Measurements from ENCODE around the gene PRDM11.

The PRDM11 gene

DNA sequence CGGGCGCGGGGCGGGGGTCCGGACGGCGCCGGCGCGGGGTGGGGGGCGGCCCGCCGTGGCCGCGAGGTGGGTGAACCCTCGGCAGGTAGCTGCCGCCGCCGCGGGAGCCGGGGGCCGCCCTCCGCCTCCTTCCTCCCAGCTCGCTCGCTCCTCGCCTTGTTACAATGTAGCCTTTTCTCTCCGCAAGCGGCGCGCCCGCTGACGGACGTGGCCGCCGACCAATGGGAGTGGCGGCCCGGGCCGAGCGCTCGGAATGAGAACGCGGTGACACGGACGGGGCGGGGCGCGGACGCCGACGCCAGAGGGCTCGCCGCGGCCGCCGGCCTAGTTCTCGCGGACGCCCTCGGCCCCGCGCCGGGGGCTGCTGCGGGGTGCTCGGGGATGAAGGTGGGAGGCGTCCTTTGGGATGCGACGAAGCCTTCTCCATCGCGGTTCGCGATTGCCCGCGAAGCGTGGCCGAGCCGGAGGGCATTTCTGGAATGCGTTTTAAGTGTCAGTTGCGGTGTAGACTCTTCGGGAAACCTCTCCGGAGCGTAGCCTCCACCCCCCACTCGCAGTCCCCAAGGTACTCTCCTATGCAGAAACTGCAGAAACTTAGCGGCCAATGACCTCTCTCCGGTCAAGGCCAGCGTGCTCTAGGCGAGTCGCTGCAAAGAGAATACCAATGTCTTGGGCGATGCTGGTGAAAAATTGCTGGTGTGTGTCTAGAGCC is 734 bp downstream of the PRDM11 start:
- H3K4me1 Mint-ChIP-seq = peaks cover 32 to 46% of the 10 kb centered on the region in 2 donors
- DNase-seq = peak; percentile 93

GRCh38 chr11:45147891-45148675 is 1.6 kb downstream of the PRDM11 start:
- H3K4me1 Mint-ChIP-seq = peaks cover 37 to 56% of the 10 kb centered on the region in 2 donors

More for the DNA sequence above, 734 bp downstream of the PRDM11 start:
- H3K27ac Mint-ChIP-seq = peak overlapping the region; percentile 95
- ATAC-seq (replicated peaks) = peak; percentile 98
- H3K9me3 Mint-ChIP-seq = no peaks in the 10 kb centered on the region
- H3K36me3 Mint-ChIP-seq = peaks cover 5 to 17% of the 10 kb centered on the region in 2 donors
- H3K27me3 Mint-ChIP-seq = peaks cover 15 to 26% of the 10 kb centered on the region in 2 donors
- H3K4me3 Mint-ChIP-seq = peak overlapping the region; percentile 93 to 98

GRCh38 chr11:45149483-45150056 is 3.1 kb downstream of the PRDM11 start:
- Mint-ChIP-seq H3K27me3 (peaks cover 7 to 8% of the 10 kb centered on the region in 2 donors), H3K4me3 (no peak overlapping the region), H3K27ac (no peak overlapping the region), H3K9me3 (no peaks in the 10 kb centered on the region), H3K36me3 (peaks cover 12 to 23% of the 10 kb centered on the region in 2 donors), H3K4me1 (peaks cover 37 to 61% of the 10 kb centered on the region in 2 donors)
- no peak for DNase-seq
- no peak for ATAC-seq (replicated peaks)

More at GRCh38 chr11:45147891-45148675, 1.6 kb downstream of the PRDM11 start:
- no peaks in the 10 kb centered on the region for H3K9me3 Mint-ChIP-seq
- peak overlapping the region; percentile 93 to 98 for H3K4me3 Mint-ChIP-seq
- H3K27me3 Mint-ChIP-seq = peaks cover 15 to 19% of the 10 kb centered on the region in 2 donors
- peak overlapping the region; percentile 95 for H3K27ac Mint-ChIP-seq
- no peak for DNase-seq
- peaks cover 12 to 23% of the 10 kb centered on the region in 2 donors for H3K36me3 Mint-ChIP-seq
- ATAC-seq (replicated peaks) = no peak

DNA sequence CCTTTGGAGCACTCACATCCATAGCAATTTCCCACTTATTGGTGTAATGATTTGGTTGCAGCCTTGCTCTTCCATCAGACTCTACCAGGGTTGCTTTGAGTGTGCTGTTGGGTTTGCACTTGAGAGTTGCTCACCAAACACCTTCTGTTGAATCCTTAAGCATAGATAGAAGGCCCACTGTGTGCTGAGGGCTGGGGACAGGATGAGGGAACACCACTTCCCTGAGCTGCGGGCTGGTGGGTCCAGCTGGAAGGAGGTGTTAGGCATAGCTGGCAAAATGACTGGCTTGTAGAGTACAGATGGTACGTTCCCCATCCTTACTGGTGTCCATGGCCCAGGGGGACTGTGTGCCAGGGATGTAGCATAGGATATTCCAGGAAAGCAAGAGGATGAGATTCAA is 3.9 kb downstream of the PRDM11 start:
- Mint-ChIP-seq H3K9me3 (no peaks in the 10 kb centered on the region), H3K36me3 (peaks cover 12 to 23% of the 10 kb centered on the region in 2 donors), H3K27ac (no peak overlapping the region), H3K4me3 (no peak overlapping the region), H3K27me3 (peaks cover 5 to 7% of the 10 kb centered on the region in 2 donors), H3K4me1 (peaks cover 41 to 65% of the 10 kb centered on the region in 2 donors)
- DNase-seq = no peak
- no peak for ATAC-seq (replicated peaks)

- Mint-ChIP-seq H3K4me1 (peaks cover 43 to 59% of the 10 kb centered on the region in 2 donors), H3K27me3 (peaks cover 0 to under 1% of the 10 kb centered on the region in 2 donors), H3K9me3 (no peaks in the 10 kb centered on the region), H3K4me3 (no peak overlapping the region), H3K36me3 (peaks cover 12 to 25% of the 10 kb centered on the region in 2 donors), H3K27ac (no peak overlapping the region)
- ATAC-seq (replicated peaks) (no peak), DNase-seq (no peak)
Observed at GRCh38 chr11:45150943-45151342, 4.5 kb downstream of the PRDM11 start.

GRCh38 chr11:45151362-45151982 is 5.0 kb downstream of the PRDM11 start:
- Mint-ChIP-seq H3K4me1 (peaks cover 43 to 58% of the 10 kb centered on the region in 2 donors), H3K36me3 (peaks cover 16 to 30% of the 10 kb centered on the region in 2 donors), H3K27ac (no peak overlapping the region), H3K4me3 (no peak overlapping the region), H3K9me3 (no peaks in the 10 kb centered on the region), H3K27me3 (no peaks in the 10 kb centered on the region)
- DNase-seq (no peak), ATAC-seq (replicated peaks) (no peak)

- peaks cover 48 to 66% of the 10 kb centered on the region in 2 donors for H3K4me1 Mint-ChIP-seq
- H3K27ac Mint-ChIP-seq = no peak overlapping the region
Observed at GRCh38 chr11:45152740-45153595, 6.5 kb downstream of the PRDM11 start.

GRCh38 chr11:45154276-45154675 is 7.8 kb downstream of the PRDM11 start:
- H3K9me3 Mint-ChIP-seq = no peaks in the 10 kb centered on the region
- peaks cover 48 to 66% of the 10 kb centered on the region in 2 donors for H3K4me1 Mint-ChIP-seq
- H3K27me3 Mint-ChIP-seq = no peaks in the 10 kb centered on the region
- H3K36me3 Mint-ChIP-seq = peaks cover 20 to 30% of the 10 kb centered on the region in 2 donors
- H3K27ac Mint-ChIP-seq = no peak overlapping the region
- DNase-seq (no peak), ATAC-seq (replicated peaks) (no peak)
- H3K4me3 Mint-ChIP-seq = no peak overlapping the region

More at GRCh38 chr11:45152740-45153595, 6.5 kb downstream of the PRDM11 start:
- ATAC-seq (replicated peaks) (no peak), DNase-seq (no peak)
- H3K27me3 Mint-ChIP-seq = no peaks in the 10 kb centered on the region
- peaks cover 24 to 36% of the 10 kb centered on the region in 2 donors for H3K36me3 Mint-ChIP-seq
- no peaks in the 10 kb centered on the region for H3K9me3 Mint-ChIP-seq
- no peak overlapping the region for H3K4me3 Mint-ChIP-seq

DNA sequence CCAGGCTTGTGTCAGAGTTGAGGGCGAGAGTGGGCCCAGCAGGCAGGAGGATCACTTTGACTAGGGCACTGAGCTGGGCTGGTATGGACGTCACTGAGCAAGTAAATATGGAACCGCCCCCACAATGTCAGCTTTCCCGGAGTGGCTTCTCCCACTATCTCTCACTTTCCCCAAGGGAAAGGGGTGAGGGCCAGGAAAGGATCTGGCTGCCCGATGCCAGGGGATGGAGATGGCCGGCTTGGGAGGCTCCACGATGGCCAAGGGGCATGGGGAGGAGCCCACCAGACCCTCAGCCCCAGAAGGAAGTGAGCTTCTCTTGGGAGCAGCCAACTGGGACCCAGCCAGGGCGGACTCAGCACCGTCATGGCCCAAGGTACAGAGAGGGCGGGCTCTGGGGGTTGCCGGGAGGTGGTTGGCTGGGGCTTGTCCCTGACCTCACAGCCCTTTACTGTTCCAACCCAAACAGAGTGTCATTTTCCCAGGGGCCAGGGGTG is 8.7 kb downstream of the PRDM11 start:
- Mint-ChIP-seq H3K4me3 (no peak overlapping the region), H3K27me3 (no peaks in the 10 kb centered on the region), H3K4me1 (peaks cover 48 to 71% of the 10 kb centered on the region in 2 donors), H3K36me3 (peaks cover 20 to 26% of the 10 kb centered on the region in 2 donors), H3K27ac (no peak overlapping the region), H3K9me3 (no peaks in the 10 kb centered on the region)
- no peak for DNase-seq
- ATAC-seq (replicated peaks) = peak in 1 of 2 donors; percentile 19

- Mint-ChIP-seq H3K4me1 (peaks cover 45 to 67% of the 10 kb centered on the region in 2 donors), H3K27me3 (no peaks in the 10 kb centered on the region), H3K27ac (no peak overlapping the region)
Observed at GRCh38 chr11:45155627-45156180, 9.3 kb downstream of the PRDM11 start.

DNA sequence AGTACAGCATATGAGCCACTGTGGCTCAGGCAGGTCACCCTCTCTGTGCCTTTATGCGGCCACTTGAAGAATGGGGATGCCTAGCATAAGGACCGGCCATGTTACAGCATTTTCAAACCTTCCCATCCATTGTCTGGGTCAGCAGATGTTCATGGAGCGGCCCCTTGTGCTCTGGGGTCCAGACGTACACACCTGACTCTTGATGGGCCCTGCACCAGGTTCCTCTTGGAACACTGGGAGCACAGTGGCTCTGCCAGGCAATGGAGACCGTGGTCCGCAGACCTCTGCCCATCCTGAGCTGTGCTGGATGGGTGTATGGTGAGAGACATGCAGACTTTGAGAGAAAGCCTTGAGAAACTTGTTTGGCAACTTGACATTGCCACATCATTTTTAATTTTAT is 9.8 kb downstream of the PRDM11 start:
- Mint-ChIP-seq H3K27me3 (no peaks in the 10 kb centered on the region), H3K9me3 (no peaks in the 10 kb centered on the region), H3K4me3 (no peak overlapping the region), H3K36me3 (peaks cover 18 to 19% of the 10 kb centered on the region in 2 donors), H3K4me1 (peaks cover 43 to 72% of the 10 kb centered on the region in 2 donors), H3K27ac (no peak overlapping the region)
- ATAC-seq (replicated peaks) (no peak), DNase-seq (no peak)

More at GRCh38 chr11:45155627-45156180, 9.3 kb downstream of the PRDM11 start:
- DNase-seq (no peak), ATAC-seq (replicated peaks) (no peak)
- Mint-ChIP-seq H3K4me3 (no peak overlapping the region), H3K36me3 (peaks cover 18 to 20% of the 10 kb centered on the region in 2 donors), H3K9me3 (no peaks in the 10 kb centered on the region)

DNA sequence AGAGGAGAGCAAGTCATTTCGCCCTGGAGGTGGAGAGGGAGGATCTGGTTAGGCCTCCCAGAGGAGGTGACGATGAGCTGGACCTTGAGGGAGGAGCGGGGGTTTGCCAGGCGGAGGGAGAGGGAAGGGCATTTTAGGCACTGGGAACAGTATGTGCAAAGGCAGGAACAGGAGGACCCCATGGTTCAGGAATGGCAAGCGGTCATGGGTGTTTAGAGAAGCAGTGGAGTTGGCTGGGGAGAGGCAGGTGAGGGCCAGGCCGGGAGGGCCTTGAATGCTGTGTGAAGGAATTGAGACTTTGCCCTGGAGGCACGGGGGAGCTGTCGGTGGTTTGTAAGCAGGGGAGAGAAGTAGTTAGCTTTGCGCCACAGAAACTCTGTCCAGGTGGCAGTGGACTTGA is 10.3 kb downstream of the PRDM11 start:
- H3K27me3 Mint-ChIP-seq = no peaks in the 10 kb centered on the region
- H3K27ac Mint-ChIP-seq = no peak overlapping the region
- peaks cover 43 to 70% of the 10 kb centered on the region in 2 donors for H3K4me1 Mint-ChIP-seq
- ATAC-seq (replicated peaks) (no peak), DNase-seq (no peak)
- H3K4me3 Mint-ChIP-seq = no peak overlapping the region
- no peaks in the 10 kb centered on the region for H3K9me3 Mint-ChIP-seq
- H3K36me3 Mint-ChIP-seq = peaks cover 18 to 19% of the 10 kb centered on the region in 2 donors
